GM21390 (cell line): ENCODE results near the gene IL32.
"Not testable (repeated sequence)": the region's sequence is repeated elsewhere in the genome, so short reads cannot be mapped to it uniquely, and the experiment has no call there.

Experiments
- ATAC-seq: cut with Tn5 transposase; IDR thresholded peaks from one replicate; pipeline ENCODE4 v1.9.1; 2021; ENCODE audit not compliant: unreplicated experiment

The IL32 gene

GRCh38 chr16:3069146-3069545 lies 3.7 kb downstream of the IL32 start:
- ATAC-seq, result not testable (repeated sequence)

- no peak for ATAC-seq
Measured at GRCh38 chr16:3070608-3071111, 5.2 kb downstream of the IL32 start.

- no peak for ATAC-seq
Measured at GRCh38 chr16:3071655-3072054, 6.2 kb downstream of the IL32 start.

DNA sequence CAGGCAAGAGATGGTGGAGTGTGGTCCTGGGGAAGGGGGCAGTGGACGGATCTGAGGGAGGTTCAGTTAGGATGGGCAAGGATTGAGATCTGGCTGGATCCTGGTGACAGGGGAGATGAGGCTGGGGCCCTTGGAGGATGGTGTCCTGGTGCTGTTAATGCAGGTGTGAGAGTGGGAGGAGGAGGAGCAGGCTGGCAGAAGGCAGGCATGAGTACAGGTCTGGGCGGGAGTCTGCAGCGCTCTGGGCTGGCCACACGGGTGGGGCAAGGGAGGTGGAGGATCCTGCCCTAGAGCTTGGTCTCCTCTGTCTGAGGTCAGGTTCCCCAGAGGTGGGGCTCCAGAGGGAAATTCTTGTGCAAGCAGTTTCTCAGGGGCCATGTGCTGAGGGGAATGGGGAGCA lies 6.7 kb downstream of the IL32 start:
- not testable (repeated sequence) for ATAC-seq

- ATAC-seq, result not testable (repeated sequence)
Measured at GRCh38 chr16:3072576-3073263, 7.3 kb downstream of the IL32 start.

- ATAC-seq, result no peak
Measured at GRCh38 chr16:3073448-3073847, 8.0 kb downstream of the IL32 start.

DNA sequence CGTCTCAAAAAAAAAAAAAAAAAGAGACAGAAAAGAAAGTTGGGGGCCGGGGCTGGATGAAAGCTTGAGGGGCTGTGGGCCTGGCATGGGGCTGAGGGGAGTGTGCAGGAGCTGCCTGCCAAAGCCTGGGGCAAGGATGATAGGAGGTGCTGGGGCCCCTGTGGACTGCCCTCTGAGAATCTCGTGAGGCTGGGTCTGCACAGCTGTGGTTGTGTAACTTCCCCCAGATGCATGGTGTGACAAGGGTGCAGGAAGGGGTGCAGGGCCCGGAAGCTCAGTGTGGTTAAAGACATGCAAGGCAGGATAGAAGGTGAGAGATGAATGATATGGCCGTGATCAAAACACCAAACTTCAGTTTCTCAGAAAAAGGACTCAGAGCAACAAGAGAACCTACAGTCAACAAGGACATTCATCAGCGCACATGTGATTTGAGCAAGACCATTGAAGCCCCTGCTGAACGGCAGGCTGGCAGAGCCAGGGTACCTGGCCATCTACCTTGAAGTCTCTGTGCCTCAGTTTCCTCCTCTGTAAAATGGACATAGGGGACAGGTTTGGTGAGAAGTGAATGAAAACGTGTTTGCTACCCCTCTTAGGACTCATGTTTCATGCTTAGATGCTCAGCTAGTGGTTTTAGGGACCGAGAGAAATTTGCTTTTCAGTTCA lies 9.6 kb downstream of the IL32 start:
- ATAC-seq, result peak; percentile 60

DNA sequence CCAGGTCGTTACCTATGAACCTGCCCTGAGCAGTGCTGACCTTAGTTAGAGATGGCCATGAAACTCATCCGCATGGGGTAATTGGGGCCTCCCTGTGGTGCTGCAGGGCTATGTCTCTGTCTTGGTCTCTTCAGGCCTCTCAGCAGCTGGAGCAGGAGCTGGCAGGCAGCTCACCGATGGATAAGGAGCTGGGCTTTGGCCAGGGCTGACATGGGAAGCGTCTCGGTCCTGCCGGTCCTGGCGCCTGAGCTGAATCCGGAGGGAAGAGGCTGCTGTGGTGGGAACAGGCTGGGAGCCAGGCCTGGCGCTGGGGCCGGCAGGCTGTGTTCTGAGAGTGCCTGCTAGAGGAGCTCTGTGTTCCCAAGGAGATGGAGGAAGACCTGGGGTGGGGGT lies 10.1 kb downstream of the IL32 start:
- ATAC-seq, result no peak

DNA sequence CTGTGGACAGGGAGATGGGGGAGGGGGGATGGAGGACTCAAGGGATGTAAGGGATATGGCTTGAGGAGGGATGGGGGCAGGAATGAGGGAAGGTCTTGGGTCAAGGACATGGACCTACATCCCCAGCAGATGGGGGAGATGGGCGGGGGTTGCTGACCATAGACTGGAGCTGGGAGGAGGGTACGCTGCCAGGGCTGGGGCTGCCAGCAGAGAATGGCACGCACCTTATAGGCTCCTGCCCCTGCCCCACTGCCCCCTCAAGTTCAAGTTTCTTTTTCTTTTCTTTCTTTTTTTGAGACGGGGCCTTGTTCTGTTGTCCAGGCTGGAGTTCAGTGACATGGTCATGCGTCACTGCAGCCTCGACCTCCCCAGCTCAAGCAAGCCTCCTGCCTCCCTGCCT lies 10.5 kb downstream of the IL32 start:
- ATAC-seq, result not testable (repeated sequence)

GRCh38 chr16:3076577-3076976 lies 11.1 kb downstream of the IL32 start:
- no peak for ATAC-seq

GRCh38 chr16:3080024-3080423 lies 14.6 kb downstream of the IL32 start:
- no peak for ATAC-seq

DNA sequence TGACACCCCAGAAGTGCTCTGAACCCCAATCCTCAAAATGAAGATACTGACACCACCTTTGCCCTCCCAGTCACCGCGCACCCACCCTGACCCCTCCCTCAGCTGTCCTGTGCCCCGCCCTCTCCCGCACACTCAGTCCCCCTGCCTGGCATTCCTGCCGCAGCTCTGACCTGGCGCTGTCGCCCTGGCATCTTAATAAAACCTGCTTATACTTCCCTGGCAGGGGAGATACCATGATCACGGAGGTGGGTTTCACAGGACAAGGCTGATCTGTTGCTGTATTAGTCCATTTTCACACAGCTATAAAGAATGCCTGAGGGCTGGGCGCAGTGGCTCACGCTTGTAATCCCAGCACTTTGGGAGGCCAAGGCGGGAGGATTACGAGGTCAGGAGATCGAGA lies 16.5 kb downstream of the IL32 start:
- not testable (repeated sequence) for ATAC-seq

DNA sequence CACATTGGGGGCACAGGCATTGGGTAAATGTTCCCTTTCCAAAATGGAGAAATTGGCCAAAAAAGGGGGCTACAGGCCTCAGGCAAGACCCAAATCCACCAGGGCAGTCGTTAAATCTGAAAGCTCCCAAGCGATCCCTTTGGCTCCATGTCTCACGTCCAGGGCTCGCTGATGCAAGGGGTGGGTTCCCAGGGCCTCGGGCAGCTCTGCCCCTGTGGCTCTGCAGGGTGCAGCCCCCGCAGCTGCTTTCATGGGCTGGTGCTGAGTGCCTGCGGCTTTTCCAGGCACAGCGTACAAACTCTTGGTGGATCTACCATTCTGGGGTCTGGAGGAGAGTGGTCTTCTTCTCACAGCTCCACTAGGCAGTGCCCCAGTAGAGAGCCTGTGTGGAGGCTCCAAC lies 18.0 kb downstream of the IL32 start:
- ATAC-seq, result not testable (repeated sequence)

DNA sequence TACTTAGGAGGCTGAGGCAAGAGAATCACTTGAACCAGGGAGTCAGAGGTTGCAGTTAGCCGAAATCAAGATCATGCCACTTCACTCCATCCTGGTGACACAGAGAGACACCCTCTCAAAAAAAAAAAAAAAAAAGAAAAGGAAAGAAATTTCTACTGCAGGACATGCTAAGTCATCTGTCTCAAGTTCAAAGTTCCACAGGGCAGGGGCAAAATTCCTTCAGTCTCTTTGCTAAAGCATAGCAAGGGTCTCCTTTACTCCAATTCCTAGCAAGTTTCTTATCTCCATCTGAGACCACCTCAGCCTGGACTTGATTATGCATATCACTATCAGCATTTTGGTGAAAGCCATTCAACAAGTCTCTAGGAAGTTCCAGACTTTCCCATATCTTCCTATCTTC lies 19.1 kb downstream of the IL32 start:
- no peak for ATAC-seq

DNA sequence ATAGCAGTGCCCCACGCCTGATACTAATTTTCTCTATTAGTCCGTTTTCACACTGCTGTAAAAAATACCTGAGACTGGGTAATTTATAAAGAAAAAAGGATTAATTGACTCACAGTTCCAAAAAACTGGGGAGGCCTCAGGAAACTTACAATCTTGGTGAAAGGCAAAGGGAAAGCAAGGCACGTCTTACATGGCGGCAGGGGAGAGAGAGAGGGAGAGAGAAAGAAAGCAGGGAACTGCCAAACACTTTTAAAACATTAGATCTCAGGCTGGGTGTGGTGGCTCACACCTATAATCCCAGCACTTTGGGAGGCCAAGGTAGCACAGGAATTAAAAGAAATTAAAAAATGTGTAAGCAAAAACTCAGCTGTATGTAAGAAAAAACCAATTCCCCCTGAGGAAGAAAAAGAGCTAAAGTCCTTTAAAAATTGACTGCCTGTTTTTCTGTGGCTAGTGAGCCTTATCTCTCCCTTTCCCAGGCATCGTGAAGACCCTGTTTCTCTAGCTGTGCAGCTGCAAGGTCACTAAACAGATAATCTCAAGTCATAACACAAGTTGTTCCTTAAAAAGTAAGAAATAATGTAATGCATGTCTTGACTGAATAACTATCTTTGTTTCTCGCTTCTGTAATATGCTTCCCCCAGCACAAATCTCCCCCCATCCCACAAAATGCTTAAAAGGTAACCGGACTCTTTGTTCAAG lies 19.7 kb downstream of the IL32 start:
- ATAC-seq, result no peak

DNA sequence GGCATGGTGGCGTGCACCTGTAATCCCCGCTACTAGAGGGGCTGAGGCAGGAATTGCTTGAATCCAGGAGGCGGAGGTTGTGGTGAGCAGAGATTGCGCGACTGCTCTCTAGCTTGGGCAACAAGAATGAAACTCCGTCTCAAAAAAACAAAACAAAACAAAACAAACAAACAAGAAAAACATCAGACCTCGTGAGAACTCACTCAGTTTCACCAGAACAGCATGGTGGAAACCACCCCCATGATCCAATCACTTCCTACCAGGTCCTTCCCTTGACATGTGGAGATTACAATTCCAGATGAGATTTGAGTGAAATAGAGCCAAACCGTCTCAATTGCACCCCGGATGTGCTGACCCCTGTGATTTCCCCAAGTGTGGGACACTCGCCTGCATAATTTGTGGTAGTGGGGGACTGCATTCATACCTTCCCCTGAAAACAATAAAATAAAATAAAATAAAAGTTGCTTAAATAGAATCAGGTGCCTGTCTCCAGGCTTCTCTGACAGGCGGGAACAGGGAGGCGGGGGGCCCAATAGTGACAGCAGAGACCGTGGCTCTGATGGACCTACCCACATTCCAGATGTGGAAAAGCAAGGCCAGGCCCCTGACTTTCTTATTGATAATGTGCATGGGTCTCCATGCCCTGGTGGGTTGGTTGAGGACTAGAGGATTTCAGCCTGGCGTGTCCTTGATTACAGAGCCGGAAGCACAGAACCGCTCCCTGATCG lies 20.6 kb downstream of the IL32 start:
- no peak for ATAC-seq

GRCh38 chr16:3086596-3087242 lies 21.3 kb downstream of the IL32 start:
- ATAC-seq, result no peak

DNA sequence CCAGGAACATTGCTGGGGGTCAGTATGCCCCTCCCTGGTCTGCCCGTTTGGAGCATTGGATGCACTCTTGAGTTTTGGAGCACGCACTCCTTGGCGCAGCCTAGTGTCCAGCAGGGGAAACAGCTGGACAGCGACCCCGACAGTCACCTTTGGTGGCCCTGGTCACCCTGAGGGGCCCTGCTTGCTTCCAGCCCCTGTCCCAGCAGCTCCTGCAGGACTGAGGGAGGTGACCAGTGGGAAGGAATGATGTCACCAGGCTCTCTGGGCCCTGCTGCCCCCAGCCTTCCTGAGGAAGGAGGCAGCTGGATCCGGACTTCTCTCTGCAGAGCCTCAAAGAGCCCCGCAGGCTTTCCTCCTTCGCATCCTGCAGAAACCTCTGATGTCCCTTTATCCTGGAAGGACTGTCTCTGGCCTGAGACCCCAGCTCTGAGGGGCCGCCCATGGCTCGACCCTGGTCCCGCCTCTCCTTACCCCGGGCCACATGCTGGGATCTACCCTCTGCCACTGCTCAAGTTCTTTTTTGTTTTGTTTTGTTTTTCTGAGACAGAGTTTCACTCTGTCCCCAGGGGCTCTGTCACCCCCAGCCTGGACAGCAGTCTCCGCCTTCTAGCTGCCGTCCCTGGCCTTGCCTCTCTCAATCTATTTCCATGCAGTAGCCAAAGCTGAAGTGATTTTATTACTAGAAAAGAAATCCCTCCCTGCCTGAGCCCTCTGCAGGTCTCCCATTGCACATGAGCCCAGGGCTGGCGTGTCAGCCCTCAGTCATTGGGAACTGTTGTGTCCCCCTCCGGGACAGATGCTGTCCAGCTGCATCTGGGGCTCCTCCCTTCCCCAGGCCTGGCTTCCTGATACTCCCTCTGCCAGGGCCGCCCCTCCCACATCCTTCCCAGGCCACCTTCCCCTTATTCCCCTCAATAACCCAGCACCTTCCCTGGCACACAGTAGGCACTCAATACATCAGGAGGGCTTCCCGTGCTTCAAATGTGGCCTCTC lies 22.1 kb downstream of the IL32 start:
- ATAC-seq, result no peak

- no peak for ATAC-seq
Measured at GRCh38 chr16:3088450-3088849, 23.0 kb downstream of the IL32 start.
